OCI-LY3 (cell line): ENCODE results near the gene TACC2.

Experiments used
- EZH2phosphoT487 ChIP-seq: fragments of 200-600 bp; shearing (Covaris generic); IDR thresholded peaks from 2 replicates; pipeline ENCODE4 v1.6.1; 2018; ENCODE audit warnings: antibody characterized with exemption, mixed run types, low read depth
- TF ChIP-seq, protein P1 (sequence below): fragments of 200-600, 300-600 bp; sonication (generic); IDR thresholded peaks from 2 replicates; pipeline ENCODE4 v1.5.1; 2014; ENCODE audit warnings: antibody characterized with exemption, low read length, low read depth

DNA sequence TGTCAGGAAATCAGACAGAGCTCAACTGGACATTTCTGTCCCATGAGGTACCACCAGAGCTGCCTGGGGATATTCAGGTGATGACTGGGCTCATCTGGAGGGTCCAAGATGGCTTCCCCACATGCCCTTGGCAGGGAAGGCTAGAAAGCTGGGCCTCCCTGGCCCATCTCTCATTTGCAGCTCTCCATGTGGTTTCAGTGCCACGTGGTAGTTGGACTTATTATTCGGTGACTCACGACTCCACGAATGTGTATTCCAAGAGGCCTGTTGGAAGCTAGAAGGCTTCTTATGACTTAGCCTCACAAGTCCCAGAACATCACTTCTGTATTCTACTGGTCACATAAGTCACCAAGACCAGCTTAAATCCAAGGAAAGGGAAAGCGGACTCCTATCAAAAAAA, 36.7 kb upstream of the TACC2 start:
- TF ChIP-seq, protein P1, sequence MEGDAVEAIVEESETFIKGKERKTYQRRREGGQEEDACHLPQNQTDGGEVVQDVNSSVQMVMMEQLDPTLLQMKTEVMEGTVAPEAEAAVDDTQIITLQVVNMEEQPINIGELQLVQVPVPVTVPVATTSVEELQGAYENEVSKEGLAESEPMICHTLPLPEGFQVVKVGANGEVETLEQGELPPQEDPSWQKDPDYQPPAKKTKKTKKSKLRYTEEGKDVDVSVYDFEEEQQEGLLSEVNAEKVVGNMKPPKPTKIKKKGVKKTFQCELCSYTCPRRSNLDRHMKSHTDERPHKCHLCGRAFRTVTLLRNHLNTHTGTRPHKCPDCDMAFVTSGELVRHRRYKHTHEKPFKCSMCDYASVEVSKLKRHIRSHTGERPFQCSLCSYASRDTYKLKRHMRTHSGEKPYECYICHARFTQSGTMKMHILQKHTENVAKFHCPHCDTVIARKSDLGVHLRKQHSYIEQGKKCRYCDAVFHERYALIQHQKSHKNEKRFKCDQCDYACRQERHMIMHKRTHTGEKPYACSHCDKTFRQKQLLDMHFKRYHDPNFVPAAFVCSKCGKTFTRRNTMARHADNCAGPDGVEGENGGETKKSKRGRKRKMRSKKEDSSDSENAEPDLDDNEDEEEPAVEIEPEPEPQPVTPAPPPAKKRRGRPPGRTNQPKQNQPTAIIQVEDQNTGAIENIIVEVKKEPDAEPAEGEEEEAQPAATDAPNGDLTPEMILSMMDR: no peak
- no peak for TF ChIP-seq EZH2phosphoT487
